Mesenchymal stem cell (in vitro differentiated cells and primary cell): Measurements from ENCODE around the gene CENPE.

Source experiments
- DNase-seq: peaks from one replicate; pipeline ENCODE4 v3.0.0-alpha.2; 2013
- H2AFZ ChIP-seq: one replicate; pipeline ENCODE4 v1.6.1; 2013; ENCODE audit warnings: low read depth, mild to moderate bottlenecking, control low read depth, inconsistent platforms, low read length, moderate library complexity
- H2AK5ac ChIP-seq: 2 replicates; pipeline ENCODE4 v1.6.1; 2013; ENCODE audit warnings: low read length, moderate library complexity, mild to moderate bottlenecking, inconsistent platforms; ENCODE audit not compliant: severe bottlenecking
- H2BK120ac ChIP-seq: one replicate; pipeline ENCODE4 v1.6.1; 2013; ENCODE audit warnings: low read depth, mild to moderate bottlenecking, inconsistent platforms, low read length, moderate library complexity
- H2BK12ac ChIP-seq, 2 experiments: one replicate each; pipeline ENCODE4 v1.6.1; 2013; ENCODE audit warnings: inconsistent platforms in 2 of 2, low read length in 2 of 2, mild to moderate bottlenecking in 2 of 2, moderate library complexity in 2 of 2, control low read depth in 1 of 2
- H2BK15ac ChIP-seq: one replicate; pipeline ENCODE4 v1.6.1; 2013; ENCODE audit warnings: mild to moderate bottlenecking, low read depth, inconsistent platforms; ENCODE audit not compliant: poor library complexity, severe bottlenecking
- H2BK5ac ChIP-seq: 2 replicates; pipeline ENCODE4 v1.6.1; 2013; ENCODE audit warnings: low read depth, mild to moderate bottlenecking, low read length, control low read depth, inconsistent platforms; ENCODE audit not compliant: poor library complexity, severe bottlenecking
- H3K14ac ChIP-seq, 2 experiments: one replicate each; pipeline ENCODE4 v1.6.1; 2013; ENCODE audit warnings: inconsistent platforms in 2 of 2, low read length in 2 of 2, control low read depth in 1 of 2, mild to moderate bottlenecking in 1 of 2, moderate library complexity in 1 of 2
- H3K18ac ChIP-seq, 2 experiments: one replicate each; pipeline ENCODE4 v1.6.1; 2013; ENCODE audit warnings: inconsistent platforms in 2 of 2, low read length in 2 of 2, control low read depth in 1 of 2, low read depth in 1 of 2, mild to moderate bottlenecking in 1 of 2
- H3K23ac ChIP-seq, 2 experiments: one replicate each; pipeline ENCODE4 v1.6.1; 2013; ENCODE audit warnings: inconsistent platforms in 2 of 2, low read length in 2 of 2, mild to moderate bottlenecking in 2 of 2, moderate library complexity in 2 of 2, control low read depth in 1 of 2
- H3K27ac ChIP-seq: 2 replicates; pipeline ENCODE4 v1.5.1; 2013; ENCODE audit warnings: mild to moderate bottlenecking, moderate library complexity, low read length, control low read depth, inconsistent platforms; ENCODE audit not compliant: poor library complexity, severe bottlenecking
- H3K27me3 ChIP-seq, 2 experiments: 2 replicates each; pipeline versions ENCODE4 v1.6.1 to v1.7.0; 2013; ENCODE audit warnings: low read length in 2 of 2, mild to moderate bottlenecking in 2 of 2, moderate library complexity in 2 of 2, control low read depth in 1 of 2, inconsistent platforms in 1 of 2; ENCODE audit not compliant: control insufficient read depth in 1 of 2, insufficient read depth in 1 of 2
- H3K36me3 ChIP-seq, 2 experiments: 2 replicates each; pipeline versions ENCODE4 v1.6.1 to v1.7.0; 2013; ENCODE audit warnings: low read length in 2 of 2, control low read depth in 1 of 2, inconsistent platforms in 1 of 2, low read depth in 1 of 2, mild to moderate bottlenecking in 1 of 2; ENCODE audit not compliant: insufficient read depth in 2 of 2, control insufficient read depth in 1 of 2
- H3K4ac ChIP-seq, 2 experiments: one replicate each; pipeline ENCODE4 v1.6.1; 2013; ENCODE audit warnings: inconsistent platforms in 2 of 2, low read length in 2 of 2, mild to moderate bottlenecking in 2 of 2, moderate library complexity in 2 of 2, control low read depth in 1 of 2, low read depth in 1 of 2
- H3K4me1 ChIP-seq: 2 replicates; pipeline ENCODE4 v1.6.1; 2013; ENCODE audit warnings: low read depth, low read length, control low read depth; ENCODE audit not compliant: control insufficient read depth, insufficient read depth
- H3K4me2 ChIP-seq: 2 replicates; pipeline ENCODE4 v1.6.1; 2013; ENCODE audit warnings: low read length, mild to moderate bottlenecking, inconsistent platforms; ENCODE audit not compliant: poor library complexity, severe bottlenecking
- H3K4me3 ChIP-seq, 2 experiments: 2 replicates each; pipeline versions ENCODE4 v1.5.1 to v1.7.0; 2013; ENCODE audit warnings: low read length in 2 of 2, mild to moderate bottlenecking in 2 of 2, control low read depth in 1 of 2, low read depth in 1 of 2; ENCODE audit not compliant: insufficient read depth in 1 of 2
- H3K79me1 ChIP-seq: replicated peaks from 2 replicates; pipeline ENCODE4 v1.6.1; 2013; ENCODE audit warnings: mild to moderate bottlenecking, control low read depth, low read length, inconsistent platforms; ENCODE audit not compliant: poor library complexity, severe bottlenecking
- H3K9ac ChIP-seq: 2 replicates; pipeline ENCODE4 v1.7.0; 2013; ENCODE audit warnings: mild to moderate bottlenecking, low read length, moderate library complexity
- H3K9me3 ChIP-seq: 2 replicates; pipeline ENCODE4 v1.7.0; 2013; ENCODE audit warnings: mild to moderate bottlenecking, low read length; ENCODE audit not compliant: control insufficient read depth
- H4K8ac ChIP-seq: one replicate; pipeline ENCODE4 v1.6.1; 2013; ENCODE audit warnings: inconsistent platforms, mild to moderate bottlenecking, low read length, moderate library complexity
- H4K91ac ChIP-seq: one replicate; pipeline ENCODE4 v1.6.1; 2013; ENCODE audit warnings: mild to moderate bottlenecking, low read length, inconsistent platforms
- WGBS: methylation state at CpG from one replicate; pipeline ENCODE4 v1.1.7; 2013; ENCODE audit warnings: mixed read lengths; 5-methylcytosine and 5-hydroxymethylcytosine counted together

The CENPE gene

GRCh38 chr4:103199009-103199408 lies 866 bp upstream of the CENPE start:
- Histone ChIP-seq H3K36me3 (no peaks in the 10 kb centered on the region), H3K9me3 (no peaks in the 10 kb centered on the region), H3K27me3 (no peaks in the 10 kb centered on the region), H3K4me1 (no peaks in the 10 kb centered on the region), H2AK5ac (no peak overlapping the region), H3K79me1 (peaks cover 7% of the 10 kb centered on the region), H2BK15ac (no peak overlapping the region), H3K9ac (peak overlapping the region; percentile 97), H3K23ac (no peak overlapping the region), H3K4ac (no peak overlapping the region), H3K4me3 (peak overlapping the region in 1 of 2 experiments; percentile 98), H3K18ac (no peak overlapping the region), H2BK12ac (no peak overlapping the region), H3K27ac (no peak overlapping the region), H4K8ac (peak overlapping the region; percentile 43), H3K4me2 (no peak overlapping the region), H2BK120ac (no peak overlapping the region), H2BK5ac (no peak overlapping the region), H4K91ac (no peak overlapping the region), H2AFZ (no peak overlapping the region), H3K14ac (no peak overlapping the region)
- 89% methylated on average over 5 of the region's 9 CpGs for WGBS
- DNase-seq: no peak

- no peak overlapping the region for H2BK120ac ChIP-seq
- no peak overlapping the region for H3K27ac ChIP-seq
- H3K79me1 ChIP-seq: peaks cover 7% of the 10 kb centered on the region
- no peak overlapping the region for H2BK12ac ChIP-seq
- no peak overlapping the region for H3K23ac ChIP-seq
- peak overlapping the region; percentile 84 to 98 for H3K4me3 ChIP-seq
- H3K9ac ChIP-seq: peak overlapping the region; percentile 97
- no peak overlapping the region for H2BK5ac ChIP-seq
- H3K4me2 ChIP-seq: peak overlapping the region; percentile 67
- H2BK15ac ChIP-seq: no peak overlapping the region
- no peaks in the 10 kb centered on the region for H3K9me3 ChIP-seq
- no peaks in the 10 kb centered on the region for H3K36me3 ChIP-seq
- H3K18ac ChIP-seq: no peak overlapping the region
- H2AFZ ChIP-seq: peak overlapping the region; percentile 92
- H3K4me1 ChIP-seq: no peaks in the 10 kb centered on the region
- no peak overlapping the region for H3K4ac ChIP-seq
- H3K14ac ChIP-seq: no peak overlapping the region
- H2AK5ac ChIP-seq: no peak overlapping the region
- no peak overlapping the region for H4K91ac ChIP-seq
- no peak for DNase-seq
- no peak overlapping the region for H4K8ac ChIP-seq
- H3K27me3 ChIP-seq: no peaks in the 10 kb centered on the region
- 3% methylated on average over 8 of the region's 9 CpGs for WGBS
Measured at GRCh38 chr4:103197765-103198110, 405 bp downstream of the CENPE start.

- no peak overlapping the region for H3K23ac ChIP-seq
- H2AFZ ChIP-seq: no peak overlapping the region
- no peaks in the 10 kb centered on the region for H3K27me3 ChIP-seq
- peaks cover 0 to 5% of the 10 kb centered on the region in 2 experiments for H3K36me3 ChIP-seq
- no peak overlapping the region for H3K14ac ChIP-seq
- H3K4me2 ChIP-seq: no peak overlapping the region
- no peak for DNase-seq
- H2BK120ac ChIP-seq: no peak overlapping the region
- H2BK12ac ChIP-seq: no peak overlapping the region
- no peak overlapping the region for H3K4ac ChIP-seq
- H3K79me1 ChIP-seq: peaks cover 8% of the 10 kb centered on the region
- no peak overlapping the region for H3K18ac ChIP-seq
- no peak overlapping the region for H2BK5ac ChIP-seq
- H2AK5ac ChIP-seq: no peak overlapping the region
- no peaks in the 10 kb centered on the region for H3K4me1 ChIP-seq
- no peak overlapping the region for H2BK15ac ChIP-seq
- H3K9ac ChIP-seq: no peak overlapping the region
- WGBS: no CpG with 5 or more reads among the region's 2 CpGs
- H4K8ac ChIP-seq: no peak overlapping the region
- H4K91ac ChIP-seq: no peak overlapping the region
- no peaks in the 10 kb centered on the region for H3K9me3 ChIP-seq
- no peak overlapping the region for H3K4me3 ChIP-seq
- H3K27ac ChIP-seq: no peak overlapping the region
Measured at GRCh38 chr4:103193457-103193856, 4.7 kb downstream of the CENPE start.

GRCh38 chr4:103171006-103171405 lies 27.1 kb downstream of the CENPE start:
- H2BK120ac ChIP-seq: no peak overlapping the region
- no peak overlapping the region for H3K18ac ChIP-seq
- H3K27ac ChIP-seq: no peak overlapping the region
- H3K4me3 ChIP-seq: no peak overlapping the region
- no peak overlapping the region for H3K9ac ChIP-seq
- H3K9me3 ChIP-seq: peaks cover 14% of the 10 kb centered on the region
- no peak overlapping the region for H2BK5ac ChIP-seq
- H3K36me3 ChIP-seq: peaks cover 11 to 17% of the 10 kb centered on the region in 2 experiments
- H3K14ac ChIP-seq: no peak overlapping the region
- peak; percentile 11 for DNase-seq
- H2AK5ac ChIP-seq: no peak overlapping the region
- H2BK12ac ChIP-seq: no peak overlapping the region
- H4K91ac ChIP-seq: no peak overlapping the region
- H2BK15ac ChIP-seq: no peak overlapping the region
- no peak overlapping the region for H3K4ac ChIP-seq
- no peaks in the 10 kb centered on the region for H3K4me1 ChIP-seq
- H3K23ac ChIP-seq: no peak overlapping the region
- no peak overlapping the region for H2AFZ ChIP-seq
- H3K4me2 ChIP-seq: no peak overlapping the region
- H3K79me1 ChIP-seq: peaks cover 15% of the 10 kb centered on the region
- H3K27me3 ChIP-seq: no peaks in the 10 kb centered on the region
- H4K8ac ChIP-seq: no peak overlapping the region
